Measurements from ENCODE around the gene ZNG1B.
"Not testable (repeated sequence)": the region's sequence is repeated elsewhere in the genome, so short reads cannot be mapped to it uniquely, and the experiment has no call there.

DNA sequence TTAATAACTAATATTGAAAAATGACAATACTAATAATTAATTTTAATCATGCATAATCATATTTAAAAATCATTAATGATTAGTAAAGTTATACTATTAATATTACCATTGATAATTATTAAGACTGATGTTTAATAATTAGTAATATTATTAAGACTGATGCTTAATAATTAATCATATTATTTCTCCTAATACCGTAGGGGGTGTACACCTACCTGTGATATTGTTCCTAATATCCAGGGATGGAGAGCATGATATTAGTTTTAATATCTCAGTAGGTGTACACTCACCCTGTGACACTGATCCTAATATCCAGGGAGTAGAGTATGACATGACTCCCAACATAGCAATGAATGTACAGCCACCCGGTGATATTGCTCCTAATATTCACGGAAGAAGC is 73.4 kb downstream of the ZNG1B start:
- not testable (repeated sequence) for TF ChIP-seq POLR2A, CTCF (IDR thresholded peaks at IDR 0.05)

Measured in uterus (tissue), 2 donors.